Stimulated activated effector memory CD8-positive, alpha-beta T cell treated with anti-CD3 and anti-CD28 coated beads, Interleukin-12 subunit alpha, Interleukin-12 subunit beta, amount 100 ng/mL, for 72 hours (primary cell): ENCODE results near the gene SAGE1.
"Not testable (repeated sequence)": the region's sequence is repeated elsewhere in the genome, so short reads cannot be mapped to it uniquely, and the experiment has no call there.

ENCODE experiments used
- ATAC-seq: fragments of 150-1000 bp; cut with Tn5 transposase; 2 replicates; pipeline ENCODE4 v1.10.0; 2021
- DNase-seq, 2 donors: peaks; one replicate each; pipeline ENCODE4 v3.0.0; 2021 to 2022; ENCODE audit warnings: low spot score in 2 of 2
- H3K27ac Mint-ChIP-seq: one replicate; pipeline ENCODE4 v1.8.0; 2022; ENCODE audit warnings: mild to moderate bottlenecking, mixed read lengths
- H3K36me3 Mint-ChIP-seq: one replicate; pipeline ENCODE4 v1.8.0; 2022; ENCODE audit warnings: mild to moderate bottlenecking, mixed read lengths
- H3K4me1 Mint-ChIP-seq: one replicate; pipeline ENCODE4 v1.8.0; 2022; ENCODE audit warnings: mixed read lengths
- H3K4me3 Mint-ChIP-seq: one replicate; pipeline ENCODE4 v1.8.0; 2022; ENCODE audit warnings: mild to moderate bottlenecking, mixed read lengths
- H3K9me3 Mint-ChIP-seq: one replicate; pipeline ENCODE4 v1.8.0; 2022; ENCODE audit warnings: mixed read lengths

Gene SAGE1, protein sequence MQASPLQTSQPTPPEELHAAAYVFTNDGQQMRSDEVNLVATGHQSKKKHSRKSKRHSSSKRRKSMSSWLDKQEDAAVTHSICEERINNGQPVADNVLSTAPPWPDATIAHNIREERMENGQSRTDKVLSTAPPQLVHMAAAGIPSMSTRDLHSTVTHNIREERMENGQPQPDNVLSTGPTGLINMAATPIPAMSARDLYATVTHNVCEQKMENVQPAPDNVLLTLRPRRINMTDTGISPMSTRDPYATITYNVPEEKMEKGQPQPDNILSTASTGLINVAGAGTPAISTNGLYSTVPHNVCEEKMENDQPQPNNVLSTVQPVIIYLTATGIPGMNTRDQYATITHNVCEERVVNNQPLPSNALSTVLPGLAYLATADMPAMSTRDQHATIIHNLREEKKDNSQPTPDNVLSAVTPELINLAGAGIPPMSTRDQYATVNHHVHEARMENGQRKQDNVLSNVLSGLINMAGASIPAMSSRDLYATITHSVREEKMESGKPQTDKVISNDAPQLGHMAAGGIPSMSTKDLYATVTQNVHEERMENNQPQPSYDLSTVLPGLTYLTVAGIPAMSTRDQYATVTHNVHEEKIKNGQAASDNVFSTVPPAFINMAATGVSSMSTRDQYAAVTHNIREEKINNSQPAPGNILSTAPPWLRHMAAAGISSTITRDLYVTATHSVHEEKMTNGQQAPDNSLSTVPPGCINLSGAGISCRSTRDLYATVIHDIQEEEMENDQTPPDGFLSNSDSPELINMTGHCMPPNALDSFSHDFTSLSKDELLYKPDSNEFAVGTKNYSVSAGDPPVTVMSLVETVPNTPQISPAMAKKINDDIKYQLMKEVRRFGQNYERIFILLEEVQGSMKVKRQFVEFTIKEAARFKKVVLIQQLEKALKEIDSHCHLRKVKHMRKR

DNA sequence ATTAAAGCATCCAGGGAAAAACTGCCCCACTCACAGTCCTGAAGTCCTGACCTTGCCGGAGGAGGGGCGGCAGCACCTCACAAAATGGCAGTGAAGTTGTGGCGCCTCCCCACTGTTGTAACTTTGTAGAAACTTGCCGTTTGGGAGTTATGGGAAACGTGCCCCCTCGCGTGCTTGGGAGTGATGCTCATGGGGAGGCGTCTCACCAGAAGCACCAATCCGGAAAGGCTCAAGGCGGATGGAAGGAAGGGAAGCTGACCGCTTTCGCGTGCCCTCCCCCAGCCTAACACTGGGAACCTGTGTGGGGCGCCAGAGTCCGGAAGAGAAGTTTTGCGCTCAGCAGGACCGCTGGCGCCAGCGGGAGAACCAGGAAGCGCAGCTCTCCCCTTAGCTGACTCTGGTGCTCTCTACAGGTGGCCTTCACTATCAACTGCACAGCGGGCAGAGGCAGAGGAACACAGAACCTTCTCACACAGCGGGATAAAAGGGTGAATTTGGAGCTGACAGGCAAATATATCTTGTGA, at the start of gene SAGE1, which contains the start of gene CT45A10:
SAGE1 (plus strand) TSS at position 423 of the 524 bp plus-strand sequence. CDS start 2,527 bp downstream, outside the sequence.
CT45A10 (minus strand) TSS at position 151 of the 524 bp plus-strand sequence. CDS start 8,100 bp downstream, outside the sequence.
- Mint-ChIP-seq H3K36me3 (no peaks in the 10 kb centered on the region), H3K4me1 (no peaks in the 10 kb centered on the region), H3K9me3 (no peaks in the 10 kb centered on the region), H3K27ac (no peak within 1 kb of the TSS), H3K4me3 (no peak within 1 kb of the TSS)
- DNase-seq (no peak), ATAC-seq (no peak)

DNA sequence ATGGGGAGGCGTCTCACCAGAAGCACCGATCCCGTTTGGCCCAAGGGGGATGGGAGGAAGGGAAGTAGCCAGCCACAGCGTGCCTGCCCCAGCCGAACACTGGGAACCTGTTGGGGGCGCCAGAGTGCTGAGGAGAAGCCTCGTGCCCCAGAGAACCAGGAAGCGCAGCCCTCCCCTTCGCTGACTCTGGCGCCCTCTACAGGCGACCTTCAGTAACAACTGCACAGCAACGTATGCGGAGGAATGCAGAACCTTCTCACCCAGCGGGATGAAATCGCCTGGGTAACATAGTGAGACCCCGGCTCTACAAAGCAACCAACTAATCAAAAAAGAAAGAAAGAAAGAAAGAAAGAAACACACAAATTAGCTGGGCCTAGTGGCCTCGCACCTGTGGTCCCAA, 39.1 kb upstream of the SAGE1 start, which contains the start of gene CT45A8:
CT45A8 (minus strand) TSS at position 101 of the 400 bp plus-strand sequence. CDS start 3,755 bp downstream, outside the sequence.
- not testable (repeated sequence) for H3K36me3 Mint-ChIP-seq, H3K4me1 Mint-ChIP-seq, H3K27ac Mint-ChIP-seq, H3K9me3 Mint-ChIP-seq, H3K4me3 Mint-ChIP-seq, ATAC-seq, DNase-seq

DNA sequence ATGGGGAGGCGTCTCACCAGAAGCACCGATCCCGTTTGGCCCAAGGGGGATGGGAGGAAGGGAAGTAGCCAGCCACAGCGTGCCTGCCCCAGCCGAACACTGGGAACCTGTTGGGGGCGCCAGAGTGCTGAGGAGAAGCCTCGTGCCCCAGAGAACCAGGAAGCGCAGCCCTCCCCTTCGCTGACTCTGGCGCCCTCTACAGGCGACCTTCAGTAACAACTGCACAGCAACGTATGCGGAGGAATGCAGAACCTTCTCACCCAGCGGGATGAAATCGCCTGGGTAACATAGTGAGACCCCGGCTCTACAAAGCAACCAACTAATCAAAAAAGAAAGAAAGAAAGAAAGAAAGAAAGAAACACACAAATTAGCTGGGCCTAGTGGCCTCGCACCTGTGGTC, 21.8 kb upstream of the SAGE1 start, which contains the start of gene CT45A9:
CT45A9 (minus strand) TSS at position 101 of the 400 bp plus-strand sequence. CDS start 3,751 bp downstream, outside the sequence.
- H3K9me3 Mint-ChIP-seq: not testable (repeated sequence)

DNA sequence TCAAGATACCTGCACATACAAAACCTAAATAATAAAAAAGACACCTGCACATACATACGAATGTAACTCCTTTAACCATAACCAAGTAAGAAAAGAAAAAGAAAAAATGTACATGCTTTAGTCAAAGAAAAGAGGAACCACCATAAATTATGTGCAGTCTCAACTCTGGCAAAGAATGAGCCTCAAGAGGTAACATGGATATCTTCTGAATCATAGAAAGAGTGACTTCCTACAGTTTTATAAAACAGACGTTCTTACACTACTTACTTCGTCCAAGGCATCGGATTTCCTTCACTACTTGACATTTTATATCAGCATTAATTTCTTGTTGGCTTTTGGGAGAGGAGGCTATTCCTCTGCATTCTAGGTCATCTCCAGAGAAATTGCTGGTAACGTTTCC, 10.8 kb upstream of the SAGE1 start:
- not testable (repeated sequence) for H3K4me1 Mint-ChIP-seq, ATAC-seq, DNase-seq, H3K9me3 Mint-ChIP-seq, H3K27ac Mint-ChIP-seq, H3K36me3 Mint-ChIP-seq, H3K4me3 Mint-ChIP-seq

More for the DNA sequence above, 21.8 kb upstream of the SAGE1 start, which contains the start of gene CT45A9:
- ATAC-seq, DNase-seq, H3K36me3 Mint-ChIP-seq, H3K27ac Mint-ChIP-seq, H3K4me1 Mint-ChIP-seq, H3K4me3 Mint-ChIP-seq: not testable (repeated sequence)

DNA sequence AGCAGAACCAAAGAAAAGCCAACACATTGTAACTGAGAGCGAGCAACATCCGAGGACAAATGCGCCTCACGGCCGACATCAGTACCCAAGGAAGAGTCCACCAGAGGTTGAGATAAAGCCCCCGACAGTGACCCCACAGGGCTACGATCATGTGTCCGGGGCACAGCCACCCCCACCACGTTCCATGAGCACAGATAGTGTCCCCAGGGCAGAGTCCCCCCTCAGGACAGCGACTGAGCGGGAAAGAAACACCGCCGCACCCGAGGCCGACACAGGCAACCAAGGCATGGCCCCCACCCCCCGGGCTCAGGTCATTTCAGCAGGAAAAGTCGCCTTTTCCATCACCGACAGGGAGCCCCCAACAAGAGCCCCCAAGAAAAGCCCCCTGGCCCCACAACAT, 5.3 kb upstream of the SAGE1 start:
- H3K9me3 Mint-ChIP-seq, H3K36me3 Mint-ChIP-seq, H3K27ac Mint-ChIP-seq, DNase-seq, ATAC-seq, H3K4me1 Mint-ChIP-seq, H3K4me3 Mint-ChIP-seq: not testable (repeated sequence)

DNA sequence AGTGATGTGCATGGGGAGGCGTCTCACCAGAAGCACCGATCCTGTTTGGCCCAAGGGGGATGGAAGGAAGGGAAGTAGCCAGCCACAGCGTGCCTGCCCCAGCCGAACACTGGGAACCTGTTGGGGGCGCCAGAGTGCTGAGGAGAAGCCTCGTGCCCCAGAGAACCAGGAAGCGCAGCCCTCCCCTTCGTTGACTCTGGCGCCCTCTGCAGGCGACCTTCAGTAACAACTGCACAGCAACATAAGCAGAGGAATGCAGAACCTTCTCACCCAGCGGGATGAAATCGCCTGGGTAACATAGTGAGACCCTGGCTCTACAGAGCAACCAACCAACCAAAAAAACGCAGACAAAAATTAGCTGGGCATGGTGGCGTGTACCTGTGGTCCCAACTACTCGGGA, 4.5 kb upstream of the SAGE1 start:
- H3K4me1 Mint-ChIP-seq, H3K9me3 Mint-ChIP-seq, H3K4me3 Mint-ChIP-seq, H3K36me3 Mint-ChIP-seq, ATAC-seq, H3K27ac Mint-ChIP-seq: not testable (repeated sequence)
- peak; percentile 5 to 53 for DNase-seq

DNA sequence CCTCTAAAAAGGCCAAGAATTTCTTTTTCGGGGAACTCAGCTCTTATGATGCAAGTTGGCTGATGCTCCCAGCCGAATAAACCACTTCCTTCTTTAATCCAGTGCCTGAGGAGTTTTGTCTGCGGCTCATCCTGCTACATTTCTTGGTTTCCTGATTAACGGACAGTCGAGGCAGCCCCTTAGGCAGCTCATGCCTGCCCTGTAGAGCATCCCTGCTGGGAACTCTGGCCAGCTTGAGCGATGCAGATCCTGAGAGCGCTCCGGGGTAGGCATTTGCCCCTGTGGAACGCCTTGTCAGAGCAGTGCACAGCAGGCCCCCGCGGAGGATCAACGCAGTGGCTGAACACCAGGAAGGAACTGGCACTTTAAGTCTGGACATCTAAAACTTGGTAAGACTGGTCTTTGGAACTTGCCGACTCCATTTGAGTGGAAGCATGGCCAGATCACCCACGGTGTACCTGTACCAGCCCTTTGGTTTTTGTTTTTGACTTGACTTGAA, 3.4 kb upstream of the SAGE1 start:
- no peak for DNase-seq
- no peaks in the 10 kb centered on the region for H3K9me3 Mint-ChIP-seq
- H3K4me1 Mint-ChIP-seq: no peaks in the 10 kb centered on the region

DNA sequence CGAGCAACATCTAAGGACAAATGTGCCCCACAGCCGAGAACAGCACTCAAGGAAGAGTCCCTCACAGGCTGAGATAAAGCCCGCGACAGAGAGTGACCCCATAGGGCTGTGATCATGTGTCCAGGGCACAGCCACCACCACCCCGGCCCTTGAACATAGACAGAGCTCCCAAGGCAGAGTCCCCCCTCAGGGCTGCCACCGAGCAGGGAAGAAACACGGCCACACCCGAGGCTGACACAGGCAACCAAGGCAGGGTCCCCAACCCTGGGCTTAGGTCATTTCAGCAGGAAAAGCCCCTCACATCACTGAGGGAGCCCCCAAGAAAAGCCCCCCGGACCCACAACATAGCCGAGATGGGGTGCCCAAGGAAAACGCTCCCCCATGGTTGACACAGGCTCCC, 735 bp upstream of the SAGE1 start:
- no peak for ATAC-seq
- H3K36me3 Mint-ChIP-seq: no peaks in the 10 kb centered on the region
- H3K27ac Mint-ChIP-seq: no peak overlapping the region
- no peak overlapping the region for H3K4me3 Mint-ChIP-seq
- no peaks in the 10 kb centered on the region for H3K9me3 Mint-ChIP-seq
- DNase-seq: no peak
- no peaks in the 10 kb centered on the region for H3K4me1 Mint-ChIP-seq

More for the DNA sequence above, 3.4 kb upstream of the SAGE1 start:
- Mint-ChIP-seq H3K4me3 (no peak overlapping the region), H3K36me3 (no peaks in the 10 kb centered on the region), H3K27ac (no peak overlapping the region)
- no peak for ATAC-seq

DNA sequence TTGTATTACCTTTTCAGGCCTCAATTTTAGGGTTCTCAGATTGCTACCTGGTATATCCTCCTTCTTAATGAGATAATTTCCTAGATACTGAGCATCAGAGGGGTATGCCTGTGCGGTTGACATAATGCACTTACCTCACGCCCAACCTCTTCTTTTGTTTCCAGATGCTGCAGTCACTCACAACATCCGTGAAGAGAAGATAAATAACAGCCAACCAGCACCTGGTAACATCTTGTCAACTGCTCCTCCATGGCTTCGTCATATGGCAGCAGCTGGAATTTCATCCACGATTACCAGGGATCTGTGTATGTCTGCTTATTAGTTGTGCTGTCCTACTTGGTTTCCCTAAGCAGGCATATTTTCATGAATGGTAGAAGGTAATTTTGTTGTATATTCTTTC, 16.7 kb downstream of the SAGE1 start:
- no peak overlapping the region for H3K4me3 Mint-ChIP-seq
- H3K9me3 Mint-ChIP-seq: no peaks in the 10 kb centered on the region
- DNase-seq (no peak), ATAC-seq (no peak)
- no peaks in the 10 kb centered on the region for H3K4me1 Mint-ChIP-seq
- H3K36me3 Mint-ChIP-seq: no peaks in the 10 kb centered on the region
- H3K27ac Mint-ChIP-seq: no peak overlapping the region

DNA sequence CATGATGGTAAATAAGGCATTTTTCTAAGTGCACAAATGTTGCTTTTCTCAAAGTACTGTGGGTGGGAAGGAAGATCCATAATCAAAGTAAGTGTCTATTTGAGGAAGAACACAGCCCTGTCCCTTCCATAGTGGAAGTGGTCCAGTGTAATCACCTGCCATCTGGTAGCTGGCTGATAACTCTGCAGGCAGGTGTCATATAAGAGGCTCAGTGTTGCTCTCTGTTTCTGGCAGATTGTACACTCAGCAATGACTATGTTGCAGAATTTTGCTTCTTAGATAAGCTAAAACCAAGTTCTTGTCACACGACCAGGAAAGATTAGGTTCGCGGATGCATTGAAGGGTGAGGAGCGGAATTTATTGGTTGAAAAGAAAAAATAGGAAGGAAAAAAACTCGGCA, 20.9 kb downstream of the SAGE1 start:
- Mint-ChIP-seq H3K4me1 (no peaks in the 10 kb centered on the region), H3K27ac (no peak overlapping the region), H3K36me3 (no peaks in the 10 kb centered on the region), H3K9me3 (no peaks in the 10 kb centered on the region), H3K4me3 (no peak overlapping the region)
- ATAC-seq (no peak), DNase-seq (no peak)

DNA sequence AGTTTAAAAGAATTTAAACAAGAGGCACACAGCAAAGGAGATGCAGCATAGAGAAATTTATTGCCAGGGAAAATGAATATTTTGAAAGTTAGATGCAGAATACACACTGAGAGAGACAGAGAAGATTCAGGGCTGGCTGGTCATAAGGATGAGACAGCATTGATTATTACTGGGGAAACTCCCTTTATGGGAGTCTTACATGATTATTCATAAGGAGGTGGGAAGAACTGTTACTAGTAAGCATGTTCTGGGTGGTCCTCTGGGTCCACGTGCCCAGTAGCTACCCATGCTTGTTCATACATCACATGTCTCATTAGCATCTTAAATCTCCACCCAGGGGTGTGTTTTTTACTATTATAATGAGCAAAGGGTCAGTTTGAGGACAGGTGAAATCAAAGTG, 27.0 kb downstream of the SAGE1 start:
- H3K27ac Mint-ChIP-seq, H3K4me1 Mint-ChIP-seq, ATAC-seq, H3K36me3 Mint-ChIP-seq, H3K9me3 Mint-ChIP-seq, DNase-seq, H3K4me3 Mint-ChIP-seq: not testable (repeated sequence)

DNA sequence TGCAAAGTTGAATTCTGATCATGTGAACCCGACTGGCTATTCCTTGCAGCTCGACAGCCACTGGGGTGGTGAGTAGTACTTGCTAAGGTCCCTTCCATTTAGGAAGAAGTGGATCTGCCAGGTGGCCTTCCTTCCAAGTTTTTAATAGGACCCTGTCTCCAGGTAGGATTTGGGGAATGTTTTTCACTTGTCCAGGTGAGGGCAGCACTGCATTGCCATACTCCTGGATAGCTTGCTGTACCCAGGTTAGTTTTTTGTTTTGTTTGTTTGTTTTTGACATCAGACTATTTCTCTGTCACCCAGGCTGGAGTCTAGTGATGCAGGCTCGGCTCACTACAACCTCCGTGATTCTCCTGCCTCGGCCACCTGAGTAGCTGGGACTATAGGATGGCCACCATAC, 29.8 kb downstream of the SAGE1 start:
- H3K36me3 Mint-ChIP-seq: no peaks in the 10 kb centered on the region
- H3K4me1 Mint-ChIP-seq: no peaks in the 10 kb centered on the region
- DNase-seq (no peak), ATAC-seq (no peak)
- H3K4me3 Mint-ChIP-seq: no peak overlapping the region
- no peaks in the 10 kb centered on the region for H3K9me3 Mint-ChIP-seq
- H3K27ac Mint-ChIP-seq: no peak overlapping the region

DNA sequence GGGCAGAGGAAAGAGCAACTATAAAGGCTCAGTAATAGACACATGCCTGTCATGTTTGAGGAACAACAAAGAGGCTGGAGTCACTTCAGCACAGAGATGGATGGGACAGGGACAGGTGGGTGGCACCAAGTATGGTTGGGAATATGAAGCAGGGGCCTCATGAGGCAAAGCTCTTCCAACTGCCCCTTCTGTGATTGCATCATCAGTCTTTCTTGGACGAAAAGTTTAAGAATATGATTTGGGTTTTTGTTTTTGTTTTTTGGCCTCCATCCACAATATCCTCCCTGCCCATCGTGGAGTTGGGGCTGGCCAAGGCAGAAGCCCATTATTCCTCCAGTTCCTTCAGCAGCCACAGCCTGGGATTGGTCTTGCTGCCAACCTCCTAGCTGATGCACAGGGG, 34.4 kb downstream of the SAGE1 start:
- ATAC-seq: no peak

DNA sequence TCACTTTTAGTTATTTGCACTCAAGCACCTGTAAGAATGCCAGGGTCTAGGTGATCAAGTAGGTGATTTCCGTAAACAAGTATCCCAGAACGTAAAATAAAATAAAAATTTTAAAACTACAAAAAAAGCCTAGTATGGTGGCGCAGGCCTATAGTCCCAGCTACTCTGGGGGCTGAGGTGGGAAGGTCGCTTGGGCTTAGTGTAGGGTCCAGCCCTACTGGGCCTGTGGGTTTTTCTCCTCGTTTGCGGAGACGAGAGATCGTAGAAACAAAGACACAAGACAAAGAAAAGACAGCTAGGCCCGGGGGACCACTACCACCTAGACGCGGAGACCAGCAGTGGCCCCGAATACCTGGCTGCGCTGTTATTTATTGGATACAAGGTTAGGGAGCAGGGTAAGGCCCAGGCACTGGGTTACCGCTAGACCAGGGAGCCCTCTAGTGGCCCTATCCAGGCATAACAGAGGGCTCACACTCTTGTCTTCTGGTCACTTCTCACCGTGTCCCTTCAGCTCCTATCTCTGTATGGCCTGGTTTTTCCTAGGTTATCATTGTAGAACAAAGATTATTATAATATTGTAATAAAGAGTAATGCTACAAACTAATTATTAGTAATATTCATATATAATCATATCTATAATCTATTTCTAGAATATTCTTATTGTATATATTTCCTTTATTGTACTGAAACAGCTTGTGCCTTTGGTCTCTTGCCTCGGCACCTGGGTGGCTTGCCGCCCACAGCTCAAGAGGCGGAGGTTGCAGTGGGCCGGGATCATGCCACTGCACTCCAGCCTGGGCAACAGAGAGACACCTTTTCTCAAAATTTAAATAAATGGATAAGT, 38.4 kb downstream of the SAGE1 start:
- Mint-ChIP-seq H3K4me3 (no peak overlapping the region), H3K4me1 (no peaks in the 10 kb centered on the region), H3K9me3 (no peaks in the 10 kb centered on the region), H3K36me3 (no peaks in the 10 kb centered on the region), H3K27ac (no peak overlapping the region)
- ATAC-seq (peak; percentile 51), DNase-seq (peak; percentile 2 to 51)

More for the DNA sequence above, 34.4 kb downstream of the SAGE1 start:
- H3K4me1 Mint-ChIP-seq: no peaks in the 10 kb centered on the region
- DNase-seq: no peak
- H3K9me3 Mint-ChIP-seq: no peaks in the 10 kb centered on the region
- H3K27ac Mint-ChIP-seq: no peak overlapping the region
- no peak overlapping the region for H3K4me3 Mint-ChIP-seq
- no peaks in the 10 kb centered on the region for H3K36me3 Mint-ChIP-seq
